Liver (tissue), 9 donors: ENCODE measurements around the gene UQCRC1. TPM values are rescaled to one million over a fixed set of nuclear protein-coding genes. Genes with fewer than 3 reads are reported as not detected.

Experiments used
- DNase-seq: peaks from one replicate; pipeline ENCODE4 v3.0.0-alpha.2; 2017; ENCODE audit warnings: low spot score
- H3K27ac ChIP-seq, 2 donors: one replicate each; pipeline ENCODE4 v1.7.0; 2013; ENCODE audit warnings: inconsistent platforms in 2 of 2, low read length in 2 of 2, control low read depth in 1 of 2, low read depth in 1 of 2, mild to moderate bottlenecking in 1 of 2
- H3K27me3 ChIP-seq, 4 donors: one replicate each; pipeline versions ENCODE4 v1.6.1 to v1.7.0; 2013; ENCODE audit warnings: low read length in 3 of 4, inconsistent platforms in 1 of 4, mild to moderate bottlenecking in 1 of 4, moderate library complexity in 1 of 4; ENCODE audit not compliant: control insufficient read depth in 4 of 4, insufficient read depth in 4 of 4
- H3K36me3 ChIP-seq, 4 donors: one replicate each; pipeline versions ENCODE4 v1.6.1 to v1.7.0; 2013; ENCODE audit warnings: low read length in 3 of 4, mild to moderate bottlenecking in 3 of 4, low read depth in 1 of 4, moderate library complexity in 1 of 4; ENCODE audit not compliant: control insufficient read depth in 4 of 4, insufficient read depth in 3 of 4
- H3K4me1 ChIP-seq, 4 donors: one replicate each; pipeline versions ENCODE4 v1.6.1 to v1.7.0; 2013; ENCODE audit warnings: low read length in 3 of 4, mild to moderate bottlenecking in 3 of 4, moderate library complexity in 1 of 4; ENCODE audit not compliant: control insufficient read depth in 4 of 4, insufficient read depth in 4 of 4
- H3K4me3 ChIP-seq, 3 donors: one replicate each; pipeline versions ENCODE4 v1.6.1 to v1.7.0; 2013; ENCODE audit warnings: low read length in 3 of 3, control low read depth in 1 of 3, low read depth in 1 of 3, mild to moderate bottlenecking in 1 of 3
- H3K9ac ChIP-seq, 2 donors: one replicate each; pipeline ENCODE4 v1.7.0; 2013; ENCODE audit warnings: low read length in 2 of 2, mild to moderate bottlenecking in 2 of 2, moderate library complexity in 2 of 2, control low read depth in 1 of 2, low read depth in 1 of 2
- H3K9me3 ChIP-seq, 4 donors: one replicate each; pipeline versions ENCODE4 v1.6.1 to v1.7.0; 2013; ENCODE audit warnings: low read length in 3 of 4; ENCODE audit not compliant: control insufficient read depth in 4 of 4
- EGR1 ChIP-seq, 2 donors: IDR thresholded peaks; 2 replicates each; pipeline ENCODE4 v1.6.1; 2016 to 2018; ENCODE audit warnings: antibody characterized with exemption in 2 of 2, low read depth in 2 of 2
- FOXA1 ChIP-seq: IDR thresholded peaks from 2 replicates; pipeline ENCODE4 v1.6.1; 2016; ENCODE audit warnings: antibody characterized with exemption
- GABPA ChIP-seq, 2 donors: IDR thresholded peaks in 1 of 2; conservative IDR thresholded peaks in 1 of 2; 2 replicates each; pipeline ENCODE4 v1.6.1; 2016; ENCODE audit warnings: antibody characterized with exemption in 2 of 2, mild to moderate bottlenecking in 1 of 2, moderate library complexity in 1 of 2
- HNF4A ChIP-seq, 2 donors: conservative IDR thresholded peaks; 2 replicates each; pipeline ENCODE4 v1.6.1; 2016; ENCODE audit warnings: antibody characterized with exemption in 2 of 2, mild to moderate bottlenecking in 2 of 2
- HNF4G ChIP-seq: IDR thresholded peaks from 2 replicates; pipeline ENCODE4 v1.6.1; 2016; ENCODE audit warnings: antibody characterized with exemption
- JUND ChIP-seq, 2 donors: IDR thresholded peaks; 2 replicates each; pipeline ENCODE4 v1.6.1; 2016; ENCODE audit warnings: antibody characterized with exemption in 2 of 2
- MAX ChIP-seq: IDR thresholded peaks from 2 replicates; pipeline ENCODE4 v1.6.1; 2016; ENCODE audit warnings: antibody characterized with exemption
- NR2F2 ChIP-seq: IDR thresholded peaks from 2 replicates; pipeline ENCODE4 v1.6.1; 2016; ENCODE audit warnings: antibody characterized with exemption
- RAD21 ChIP-seq, 2 donors: IDR thresholded peaks; 2 replicates each; pipeline ENCODE4 v1.6.1; 2016; ENCODE audit warnings: antibody characterized with exemption in 2 of 2, mild to moderate bottlenecking in 2 of 2
- REST ChIP-seq: IDR thresholded peaks from 2 replicates; pipeline ENCODE4 v1.6.1; 2016; ENCODE audit warnings: antibody characterized with exemption, mild to moderate bottlenecking
- RXRA ChIP-seq, 2 donors: IDR thresholded peaks; 2 replicates each; pipeline ENCODE4 v1.6.1; 2017 to 2018; ENCODE audit warnings: antibody characterized with exemption in 2 of 2, mild to moderate bottlenecking in 1 of 2
- SP1 ChIP-seq: IDR thresholded peaks from 2 replicates; pipeline ENCODE4 v1.6.1; 2018; ENCODE audit warnings: antibody characterized with exemption, mild to moderate bottlenecking
- TAF1 ChIP-seq: conservative IDR thresholded peaks from 2 replicates; pipeline ENCODE4 v1.6.1; 2016; ENCODE audit warnings: antibody characterized with exemption, mild to moderate bottlenecking
- YY1 ChIP-seq: IDR thresholded peaks from 2 replicates; pipeline ENCODE4 v1.6.1; 2016; ENCODE audit warnings: antibody characterized with exemption, mild to moderate bottlenecking
- WGBS: extraction: QIAGEN DNeasy Blood & Tissue Kit; methylation state at CpG from one replicate; pipeline ENCODE4 v1.1.7; 2013; 5-methylcytosine and 5-hydroxymethylcytosine counted together
- polyA plus RNA-seq, 2 donors: library from polyadenylated mRNA; stranded (reverse) in 1 of 2; unstranded in 1 of 2; fragments of 200-250 nt in 1 of 2; fragments of >200 nt in 1 of 2; fragmentation: Nextera tagmentation in 1 of 2; extraction: Ambion mirVana in 1 of 2; gene quantifications; one replicate each; pipeline versions ENCODE4 v1.2.1 to v1.2.3, GENCODE V29; 2013 to 2015
- total RNA-seq, 2 donors: library from RNA; depleted of rRNA; stranded (reverse); fragments of >200 nt; gene quantifications; one replicate each; pipeline ENCODE4 v1.2.3, GENCODE V29; 2014
- TF ChIP-seq, protein P1 (sequence below): IDR thresholded peaks from 2 replicates; pipeline ENCODE4 v1.6.1; 2016; ENCODE audit warnings: antibody characterized with exemption
- TF ChIP-seq, protein P2 (sequence below): IDR thresholded peaks from 2 replicates; pipeline ENCODE4 v1.6.1; 2016; ENCODE audit warnings: antibody characterized with exemption
- TF ChIP-seq, protein P3 (sequence below): fragments of 150-350 bp; IDR thresholded peaks from 2 replicates; pipeline ENCODE4 v1.5.1; 2017; ENCODE audit warnings: improper control_type of control experiment, low read depth, low read length; ENCODE audit not compliant: missing input control
- donor health status: healthy.
- donor health status: healthy.
- donor health status: healthy.
- donor health status: healthy.
- donor health status: healthy.

UQCRC1 gene
- total and polyA plus RNA-seq, 4 donors = 153 to 373 (median 289) TPM

GRCh38 chr3:48593337-48593736, 16.1 kb downstream of the UQCRC1 start:
- Histone ChIP-seq H3K4me3 (no peak overlapping the region), H3K27me3 (no peaks in the 10 kb centered on the region), H3K9ac (no peak overlapping the region), H3K9me3 (no peaks in the 10 kb centered on the region), H3K27ac (no peak overlapping the region), H3K4me1 (peaks cover 0 to 4% (median 0%) of the 10 kb centered on the region in 4 donors), H3K36me3 (peaks cover 0 to 10% (median 5%) of the 10 kb centered on the region in 4 donors)
- TF ChIP-seq EGR1 (IDR thresholded peaks at IDR 0.05; ENCODE audit: low read depth in 2 of 2) (no peak), MAX (no peak), NR2F2 (no peak), HNF4A (conservative IDR thresholded peaks at IDR 0.05) (no peak), GABPA (IDR thresholded peaks at IDR 0.05 in 1 of 2, conservative IDR thresholded peaks at IDR 0.05 in 1 of 2) (no peak), REST (no peak), TAF1 (no peak), FOXA1 (no peak), RAD21 (IDR thresholded peaks at IDR 0.05) (no peak), YY1 (no peak), HNF4G (no peak), JUND (IDR thresholded peaks at IDR 0.05) (no peak), RXRA (IDR thresholded peaks at IDR 0.05) (no peak), SP1 (no peak)
- TF ChIP-seq, protein P1, sequence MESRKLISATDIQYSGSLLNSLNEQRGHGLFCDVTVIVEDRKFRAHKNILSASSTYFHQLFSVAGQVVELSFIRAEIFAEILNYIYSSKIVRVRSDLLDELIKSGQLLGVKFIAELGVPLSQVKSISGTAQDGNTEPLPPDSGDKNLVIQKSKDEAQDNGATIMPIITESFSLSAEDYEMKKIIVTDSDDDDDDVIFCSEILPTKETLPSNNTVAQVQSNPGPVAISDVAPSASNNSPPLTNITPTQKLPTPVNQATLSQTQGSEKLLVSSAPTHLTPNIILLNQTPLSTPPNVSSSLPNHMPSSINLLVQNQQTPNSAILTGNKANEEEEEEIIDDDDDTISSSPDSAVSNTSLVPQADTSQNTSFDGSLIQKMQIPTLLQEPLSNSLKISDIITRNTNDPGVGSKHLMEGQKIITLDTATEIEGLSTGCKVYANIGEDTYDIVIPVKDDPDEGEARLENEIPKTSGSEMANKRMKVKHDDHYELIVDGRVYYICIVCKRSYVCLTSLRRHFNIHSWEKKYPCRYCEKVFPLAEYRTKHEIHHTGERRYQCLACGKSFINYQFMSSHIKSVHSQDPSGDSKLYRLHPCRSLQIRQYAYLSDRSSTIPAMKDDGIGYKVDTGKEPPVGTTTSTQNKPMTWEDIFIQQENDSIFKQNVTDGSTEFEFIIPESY = no peak
- TF ChIP-seq, protein P2, sequence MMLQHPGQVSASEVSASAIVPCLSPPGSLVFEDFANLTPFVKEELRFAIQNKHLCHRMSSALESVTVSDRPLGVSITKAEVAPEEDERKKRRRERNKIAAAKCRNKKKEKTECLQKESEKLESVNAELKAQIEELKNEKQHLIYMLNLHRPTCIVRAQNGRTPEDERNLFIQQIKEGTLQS = no peak
- TF ChIP-seq, protein P3, sequence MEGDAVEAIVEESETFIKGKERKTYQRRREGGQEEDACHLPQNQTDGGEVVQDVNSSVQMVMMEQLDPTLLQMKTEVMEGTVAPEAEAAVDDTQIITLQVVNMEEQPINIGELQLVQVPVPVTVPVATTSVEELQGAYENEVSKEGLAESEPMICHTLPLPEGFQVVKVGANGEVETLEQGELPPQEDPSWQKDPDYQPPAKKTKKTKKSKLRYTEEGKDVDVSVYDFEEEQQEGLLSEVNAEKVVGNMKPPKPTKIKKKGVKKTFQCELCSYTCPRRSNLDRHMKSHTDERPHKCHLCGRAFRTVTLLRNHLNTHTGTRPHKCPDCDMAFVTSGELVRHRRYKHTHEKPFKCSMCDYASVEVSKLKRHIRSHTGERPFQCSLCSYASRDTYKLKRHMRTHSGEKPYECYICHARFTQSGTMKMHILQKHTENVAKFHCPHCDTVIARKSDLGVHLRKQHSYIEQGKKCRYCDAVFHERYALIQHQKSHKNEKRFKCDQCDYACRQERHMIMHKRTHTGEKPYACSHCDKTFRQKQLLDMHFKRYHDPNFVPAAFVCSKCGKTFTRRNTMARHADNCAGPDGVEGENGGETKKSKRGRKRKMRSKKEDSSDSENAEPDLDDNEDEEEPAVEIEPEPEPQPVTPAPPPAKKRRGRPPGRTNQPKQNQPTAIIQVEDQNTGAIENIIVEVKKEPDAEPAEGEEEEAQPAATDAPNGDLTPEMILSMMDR = no peak
- no peak for DNase-seq
- 95% methylated on average over 9 of the region's 9 CpGs for WGBS
